Mesendoderm (in vitro differentiated cells): Measurements from ENCODE around the gene MYOCOS.
A peak's percentile ranks its signal among the peaks of the same experiment; 100 is the strongest.
"Not testable (repeated sequence)": the region's sequence is repeated elsewhere in the genome, so short reads cannot be mapped to it uniquely, and the experiment has no call there.

Source experiments
- DNase-seq: peaks from one replicate; pipeline ENCODE4 v3.0.0; 2013
- H2AK5ac ChIP-seq: 2 replicates; pipeline ENCODE4 v1.6.1; 2013; ENCODE audit warnings: low read length, inconsistent platforms
- H2BK120ac ChIP-seq: 2 replicates; pipeline ENCODE4 v1.6.1; 2013; ENCODE audit warnings: low read depth, mild to moderate bottlenecking, low read length, moderate library complexity, mixed read lengths
- H2BK15ac ChIP-seq: replicated peaks from 2 replicates; pipeline ENCODE4 v1.6.1; 2013; ENCODE audit warnings: low read depth, mild to moderate bottlenecking, moderate library complexity
- H2BK5ac ChIP-seq: 2 replicates; pipeline ENCODE4 v1.6.1; 2013; ENCODE audit warnings: low read length, inconsistent platforms
- H3K18ac ChIP-seq: 2 replicates; pipeline ENCODE4 v1.6.1; 2013; ENCODE audit warnings: mild to moderate bottlenecking, low read length, mixed read lengths
- H3K23ac ChIP-seq: one replicate; pipeline ENCODE4 v1.6.1; 2013; ENCODE audit warnings: low read length
- H3K27ac ChIP-seq: 2 replicates; pipeline ENCODE4 v1.5.1; 2013; ENCODE audit warnings: low read depth, mild to moderate bottlenecking, inconsistent platforms, low read length, moderate library complexity
- H3K27me3 ChIP-seq: 2 replicates; pipeline ENCODE4 v1.6.1; 2013; ENCODE audit warnings: low read length, control low read depth, mild to moderate bottlenecking, inconsistent platforms; ENCODE audit not compliant: insufficient read depth, poor library complexity
- H3K36me3 ChIP-seq: 2 replicates; pipeline ENCODE4 v1.6.1; 2013; ENCODE audit warnings: low read length, inconsistent platforms; ENCODE audit not compliant: control insufficient read depth, insufficient read depth
- H3K4ac ChIP-seq: one replicate; pipeline ENCODE4 v1.6.1; 2013; ENCODE audit warnings: low read depth, mild to moderate bottlenecking, low read length, moderate library complexity
- H3K4me1 ChIP-seq: 2 replicates; pipeline ENCODE4 v1.6.1; 2013; ENCODE audit warnings: low read depth, low read length, inconsistent platforms; ENCODE audit not compliant: control insufficient read depth
- H3K4me2 ChIP-seq: 2 replicates; pipeline ENCODE4 v1.6.1; 2013; ENCODE audit warnings: low read length
- H3K4me3 ChIP-seq: 2 replicates; pipeline ENCODE4 v1.5.1; 2013; ENCODE audit warnings: mild to moderate bottlenecking, low read length
- H3K56ac ChIP-seq: one replicate; pipeline ENCODE4 v1.6.1; 2013; ENCODE audit warnings: low read length
- H3K79me1 ChIP-seq: 2 replicates; pipeline ENCODE4 v1.6.1; 2013; ENCODE audit warnings: low read length, inconsistent platforms
- H3K79me2 ChIP-seq: 2 replicates; pipeline ENCODE4 v1.6.1; 2013; ENCODE audit warnings: mild to moderate bottlenecking, low read length; ENCODE audit not compliant: control insufficient read depth, insufficient read depth
- H3K9ac ChIP-seq: 2 replicates; pipeline ENCODE4 v1.6.1; 2013; ENCODE audit warnings: low read length, inconsistent platforms
- H4K5ac ChIP-seq: one replicate; pipeline ENCODE4 v1.6.1; 2013; ENCODE audit warnings: low read length
- H4K8ac ChIP-seq: one replicate; pipeline ENCODE4 v1.6.1; 2013; ENCODE audit warnings: low read depth, mild to moderate bottlenecking, control low read depth, low read length, moderate library complexity
- WGBS: extraction: QIAGEN DNeasy Blood & Tissue Kit; methylation state at CpG from one replicate; pipeline ENCODE4 v1.1.7; 2013; ENCODE audit warnings: low lambda C conversion rate, missing lambda C conversion rate; ENCODE audit not compliant: insufficient coverage; ENCODE audit errors: extremely low coverage; 5-methylcytosine and 5-hydroxymethylcytosine counted together

Gene MYOCOS

GRCh38 chr1:171597203-171597602 lies 24.8 kb upstream of the MYOCOS start:
- H2BK120ac ChIP-seq = no peak overlapping the region
- H4K8ac ChIP-seq = no peak overlapping the region
- H3K79me2 ChIP-seq = no peaks in the 10 kb centered on the region
- H3K4ac ChIP-seq = no peak overlapping the region
- H3K9ac ChIP-seq = no peak overlapping the region
- H3K4me2 ChIP-seq = no peak overlapping the region
- peaks cover 3% of the 10 kb centered on the region for H3K36me3 ChIP-seq
- H3K27ac ChIP-seq = no peak overlapping the region
- H3K4me1 ChIP-seq = no peaks in the 10 kb centered on the region
- H2BK15ac ChIP-seq = no peak overlapping the region
- no peak overlapping the region for H3K23ac ChIP-seq
- WGBS = no CpG with 5 or more reads among the region's 1 CpG
- no peak overlapping the region for H3K4me3 ChIP-seq
- no peak overlapping the region for H4K5ac ChIP-seq
- H2AK5ac ChIP-seq = no peak overlapping the region
- H2BK5ac ChIP-seq = no peak overlapping the region
- DNase-seq = no peak
- H3K18ac ChIP-seq = no peak overlapping the region
- no peak overlapping the region for H3K56ac ChIP-seq
- no peaks in the 10 kb centered on the region for H3K79me1 ChIP-seq
- H3K27me3 ChIP-seq = no peaks in the 10 kb centered on the region

- H3K36me3 ChIP-seq, H2BK5ac ChIP-seq, H3K56ac ChIP-seq, H4K8ac ChIP-seq, H3K18ac ChIP-seq, H3K4me1 ChIP-seq, H3K4me2 ChIP-seq, H3K9ac ChIP-seq, H3K27me3 ChIP-seq, H3K79me1 ChIP-seq, H3K23ac ChIP-seq, H3K4ac ChIP-seq, H3K79me2 ChIP-seq, H2BK120ac ChIP-seq, H3K4me3 ChIP-seq, H3K27ac ChIP-seq, H2AK5ac ChIP-seq, DNase-seq, H4K5ac ChIP-seq, H2BK15ac ChIP-seq: not testable (repeated sequence)
- WGBS = no CpG with 5 or more reads among the region's 2 CpGs
Observed at GRCh38 chr1:171600310-171600709, 21.7 kb upstream of the MYOCOS start.

DNA sequence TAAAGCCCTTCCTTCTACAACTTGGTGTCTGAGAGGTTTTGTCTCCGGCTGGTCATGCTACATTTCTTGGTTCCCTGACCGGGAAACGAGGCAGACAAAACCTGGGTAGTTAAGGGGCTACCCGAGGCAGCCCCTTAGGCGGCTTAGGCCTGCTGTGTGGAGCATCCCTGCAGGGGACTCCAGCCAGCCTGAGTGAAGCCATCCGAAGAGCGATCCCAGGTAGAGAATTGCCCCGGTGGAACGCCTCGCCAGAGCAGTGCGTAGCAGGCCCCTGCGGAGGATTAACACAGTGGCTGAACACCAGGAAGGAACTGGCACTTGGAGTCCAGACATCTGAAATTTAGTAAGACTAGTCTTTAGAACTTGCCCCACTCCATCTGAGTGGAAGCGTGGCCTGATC lies 21.2 kb upstream of the MYOCOS start:
- Histone ChIP-seq H3K4ac (no peak overlapping the region), H3K4me3 (no peak overlapping the region), H3K18ac (no peak overlapping the region), H3K4me2 (no peak overlapping the region), H3K79me1 (no peaks in the 10 kb centered on the region), H3K79me2 (no peaks in the 10 kb centered on the region), H3K4me1 (no peaks in the 10 kb centered on the region), H3K27ac (no peak overlapping the region), H3K36me3 (no peaks in the 10 kb centered on the region), H2AK5ac (no peak overlapping the region), H3K9ac (no peak overlapping the region), H2BK120ac (no peak overlapping the region), H4K5ac (no peak overlapping the region), H2BK5ac (no peak overlapping the region), H3K56ac (no peak overlapping the region), H3K27me3 (no peaks in the 10 kb centered on the region), H3K23ac (no peak overlapping the region), H4K8ac (no peak overlapping the region), H2BK15ac (no peak overlapping the region)
- no peak for DNase-seq
- WGBS = no CpG with 5 or more reads among the region's 13 CpGs

DNA sequence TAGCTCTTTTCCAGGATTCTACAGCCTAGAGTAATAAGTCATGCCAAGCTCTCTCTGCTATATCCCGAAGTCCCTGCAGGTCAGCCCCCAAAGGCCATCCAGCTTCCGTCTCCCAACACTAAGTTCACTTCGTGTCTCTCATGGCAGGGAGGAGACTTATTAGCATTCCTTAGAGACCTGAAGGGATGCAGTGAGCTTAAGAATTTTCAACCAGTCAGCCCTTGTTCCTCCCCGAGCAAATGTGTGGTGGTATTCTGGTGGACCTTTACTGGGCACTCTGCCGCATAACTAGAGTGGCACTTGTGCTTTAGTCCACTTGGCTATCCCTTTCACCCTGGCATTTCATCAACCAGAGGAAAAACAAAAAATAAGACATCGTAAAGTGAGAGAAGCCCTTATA lies 19.0 kb upstream of the MYOCOS start:
- not testable (repeated sequence) for H3K27ac ChIP-seq, H3K4me3 ChIP-seq, H3K4me1 ChIP-seq, H4K8ac ChIP-seq, H3K4me2 ChIP-seq, H2AK5ac ChIP-seq, H3K18ac ChIP-seq, H2BK120ac ChIP-seq, H3K56ac ChIP-seq, H3K27me3 ChIP-seq, H2BK15ac ChIP-seq, H4K5ac ChIP-seq, H3K9ac ChIP-seq, H3K23ac ChIP-seq, H2BK5ac ChIP-seq, H3K79me2 ChIP-seq, H3K79me1 ChIP-seq, H3K4ac ChIP-seq, H3K36me3 ChIP-seq
- WGBS = no CpG with 5 or more reads among the region's 6 CpGs
- DNase-seq = peak; percentile 22

DNA sequence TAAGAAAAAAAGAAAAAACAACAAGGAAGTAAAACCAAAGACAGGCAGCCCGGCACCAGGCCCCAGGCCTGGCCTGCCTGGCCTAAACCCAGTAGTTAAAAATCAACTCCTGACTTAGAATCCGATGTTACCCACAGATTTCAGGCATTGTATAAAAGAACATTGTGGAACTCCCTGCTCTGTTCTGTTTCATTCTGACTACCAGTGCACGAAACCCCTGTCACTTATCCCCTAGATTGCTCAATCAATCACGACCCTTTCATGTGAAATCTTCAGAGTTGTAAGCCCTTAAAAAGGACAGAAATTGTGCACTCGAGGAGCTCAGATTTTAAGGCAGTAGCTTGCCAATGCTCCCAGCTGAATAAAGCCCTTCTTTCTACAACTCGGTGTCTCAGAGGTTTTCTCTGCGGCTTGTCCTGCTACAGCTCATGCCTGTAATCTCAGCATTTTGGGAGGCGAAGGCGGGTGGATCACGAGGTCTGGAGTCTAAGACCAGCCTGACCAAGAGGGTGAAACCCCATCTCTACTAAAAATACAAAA lies 15.6 kb upstream of the MYOCOS start:
- H2AK5ac ChIP-seq = no peak overlapping the region
- no peak overlapping the region for H3K18ac ChIP-seq
- H3K79me1 ChIP-seq = no peaks in the 10 kb centered on the region
- no peak overlapping the region for H4K5ac ChIP-seq
- no peak overlapping the region for H3K4me3 ChIP-seq
- no peaks in the 10 kb centered on the region for H3K4me1 ChIP-seq
- H3K27me3 ChIP-seq = no peaks in the 10 kb centered on the region
- no peak overlapping the region for H3K23ac ChIP-seq
- H3K36me3 ChIP-seq = no peaks in the 10 kb centered on the region
- H3K4me2 ChIP-seq = no peak overlapping the region
- H4K8ac ChIP-seq = no peak overlapping the region
- no peak overlapping the region for H3K9ac ChIP-seq
- H2BK120ac ChIP-seq = no peak overlapping the region
- no CpG with 5 or more reads among the region's 10 CpGs for WGBS
- no peak for DNase-seq
- H2BK15ac ChIP-seq = no peak overlapping the region
- no peaks in the 10 kb centered on the region for H3K79me2 ChIP-seq
- H3K4ac ChIP-seq = no peak overlapping the region
- no peak overlapping the region for H3K56ac ChIP-seq
- no peak overlapping the region for H2BK5ac ChIP-seq
- H3K27ac ChIP-seq = no peak overlapping the region

DNA sequence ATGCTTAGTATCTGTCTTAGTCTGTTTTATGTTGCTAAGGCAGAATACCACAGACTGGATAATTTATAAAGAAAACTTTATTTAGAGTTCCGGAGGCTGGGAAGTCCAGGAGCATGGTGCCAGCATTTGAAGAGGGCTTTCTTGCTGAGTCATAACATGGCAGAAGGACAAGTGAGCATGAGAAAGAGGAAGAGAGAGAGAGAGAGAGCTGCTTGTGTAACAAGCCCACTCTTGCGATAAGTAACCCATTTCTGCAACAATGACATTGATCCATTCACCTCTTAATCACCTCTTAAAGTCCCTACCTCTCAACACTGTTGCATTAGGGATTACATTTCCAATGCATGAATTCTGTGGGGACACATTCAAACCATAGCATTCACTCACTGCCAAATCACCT lies 11.7 kb upstream of the MYOCOS start:
- H3K27ac ChIP-seq = no peak overlapping the region
- WGBS = no CpG with 5 or more reads among the region's 2 CpGs
- no peak overlapping the region for H2BK15ac ChIP-seq
- H2BK120ac ChIP-seq = no peak overlapping the region
- H4K5ac ChIP-seq = no peak overlapping the region
- no peaks in the 10 kb centered on the region for H3K27me3 ChIP-seq
- no peak overlapping the region for H3K4ac ChIP-seq
- H3K79me1 ChIP-seq = no peaks in the 10 kb centered on the region
- no peak overlapping the region for H3K4me2 ChIP-seq
- DNase-seq = no peak
- H2BK5ac ChIP-seq = no peak overlapping the region
- H3K4me3 ChIP-seq = no peak overlapping the region
- H3K9ac ChIP-seq = no peak overlapping the region
- no peak overlapping the region for H3K23ac ChIP-seq
- H3K18ac ChIP-seq = no peak overlapping the region
- H4K8ac ChIP-seq = no peak overlapping the region
- H2AK5ac ChIP-seq = no peak overlapping the region
- no peak overlapping the region for H3K56ac ChIP-seq
- H3K79me2 ChIP-seq = no peaks in the 10 kb centered on the region
- H3K4me1 ChIP-seq = no peaks in the 10 kb centered on the region
- H3K36me3 ChIP-seq = no peaks in the 10 kb centered on the region
